H9 (cell line): ENCODE measurements around the gene HNRNPLL. TPM values are rescaled to one million over a fixed set of nuclear protein-coding genes. Genes with fewer than 3 reads are reported as not detected.

ENCODE experiments used
- DNase-seq: peaks from one replicate; pipeline ENCODE4 v3.0.0-alpha.2; 2017
- H2AFZ ChIP-seq: one replicate; pipeline ENCODE4 v1.6.1; 2013; ENCODE audit warnings: mild to moderate bottlenecking, low read length, control low read depth, moderate library complexity
- H2AK5ac ChIP-seq: 2 replicates; pipeline ENCODE4 v1.6.1; 2013; ENCODE audit warnings: low read length, control low read depth, mixed read lengths; ENCODE audit not compliant: insufficient read length
- H2BK120ac ChIP-seq: one replicate; pipeline ENCODE4 v1.6.1; 2013; ENCODE audit warnings: low read depth, mild to moderate bottlenecking, low read length, control low read depth, inconsistent platforms; ENCODE audit not compliant: poor library complexity, severe bottlenecking
- H2BK12ac ChIP-seq: 2 replicates; pipeline ENCODE4 v1.6.1; 2013; ENCODE audit warnings: low read length, control low read depth, mixed read lengths, low read depth; ENCODE audit not compliant: insufficient read length
- H2BK15ac ChIP-seq: 2 replicates; pipeline ENCODE4 v1.6.1; 2013; ENCODE audit warnings: low read depth, low read length, control low read depth
- H2BK20ac ChIP-seq: one replicate; pipeline ENCODE4 v1.6.1; 2013; ENCODE audit warnings: low read depth, mild to moderate bottlenecking, low read length, control low read depth, inconsistent platforms; ENCODE audit not compliant: poor library complexity, severe bottlenecking
- H2BK5ac ChIP-seq: 2 replicates; pipeline ENCODE4 v1.6.1; 2013; ENCODE audit warnings: low read length, control low read depth, mixed read lengths; ENCODE audit not compliant: insufficient read length
- H3K14ac ChIP-seq: 2 replicates; pipeline ENCODE4 v1.6.1; 2013; ENCODE audit warnings: low read length, control low read depth; ENCODE audit not compliant: insufficient read depth
- H3K18ac ChIP-seq: 2 replicates; pipeline ENCODE4 v1.6.1; 2013; ENCODE audit warnings: low read depth, mild to moderate bottlenecking, mixed read lengths, low read length, control low read depth; ENCODE audit not compliant: insufficient read length
- H3K23ac ChIP-seq: 2 replicates; pipeline ENCODE4 v1.6.1; 2013; ENCODE audit warnings: low read length, control low read depth, mixed read lengths, low read depth; ENCODE audit not compliant: insufficient read length
- H3K23me2 ChIP-seq: 2 replicates; pipeline ENCODE4 v1.6.1; 2013; ENCODE audit warnings: low read depth, mild to moderate bottlenecking, mixed read lengths, low read length, control low read depth; ENCODE audit not compliant: insufficient read length, poor library complexity, severe bottlenecking
- H3K27ac ChIP-seq: 2 replicates; pipeline ENCODE4 v1.5.1; 2013; ENCODE audit warnings: low read length, control low read depth, mixed read lengths, low read depth; ENCODE audit not compliant: insufficient read length
- H3K27me3 ChIP-seq: 2 replicates; pipeline ENCODE4 v1.6.1; 2013; ENCODE audit warnings: low read length, control low read depth, inconsistent platforms; ENCODE audit not compliant: insufficient read depth
- H3K4ac ChIP-seq: 2 replicates; pipeline ENCODE4 v1.6.1; 2013; ENCODE audit warnings: low read depth, mild to moderate bottlenecking, control low read depth, inconsistent platforms, low read length, moderate library complexity
- H3K4me1 ChIP-seq: 2 replicates; pipeline ENCODE4 v1.6.1; 2013; ENCODE audit warnings: low read length, control low read depth, inconsistent platforms; ENCODE audit not compliant: insufficient read depth
- H3K4me2 ChIP-seq: 2 replicates; pipeline ENCODE4 v1.6.1; 2013; ENCODE audit warnings: low read length, control low read depth, mixed read lengths; ENCODE audit not compliant: insufficient read length, insufficient read depth
- H3K56ac ChIP-seq: 2 replicates; pipeline ENCODE4 v1.6.1; 2013; ENCODE audit warnings: low read depth, mild to moderate bottlenecking, mixed read lengths, low read length, control low read depth; ENCODE audit not compliant: insufficient read length
- H3K79me1 ChIP-seq: 2 replicates; pipeline ENCODE4 v1.6.1; 2013; ENCODE audit warnings: low read depth, mild to moderate bottlenecking, moderate library complexity, low read length, control low read depth, inconsistent platforms; ENCODE audit not compliant: insufficient read depth, poor library complexity, severe bottlenecking
- H3K79me2 ChIP-seq: 2 replicates; pipeline ENCODE4 v1.6.1; 2013; ENCODE audit warnings: low read length, control low read depth, inconsistent platforms; ENCODE audit not compliant: insufficient read depth
- H3K9ac ChIP-seq: 2 replicates; pipeline ENCODE4 v1.6.1; 2013; ENCODE audit warnings: low read length, control low read depth, mixed read lengths; ENCODE audit not compliant: insufficient read length; ENCODE audit errors: extremely low read depth
- H3K9me3 ChIP-seq: one replicate; pipeline ENCODE4 v1.6.1; 2013; ENCODE audit warnings: low read depth, low read length, inconsistent platforms; ENCODE audit not compliant: control insufficient read depth
- H3T11ph ChIP-seq: one replicate; pipeline ENCODE4 v1.6.1; 2013; ENCODE audit warnings: mild to moderate bottlenecking, low read length, control low read depth, inconsistent platforms
- H4K20me1 ChIP-seq: one replicate; pipeline ENCODE4 v1.6.1; 2013; ENCODE audit not compliant: control insufficient read depth, insufficient read length, insufficient read depth
- H4K5ac ChIP-seq: 2 replicates; pipeline ENCODE4 v1.6.1; 2013; ENCODE audit warnings: low read depth, mild to moderate bottlenecking, mixed read lengths, low read length, control low read depth; ENCODE audit not compliant: insufficient read length
- H4K8ac ChIP-seq: replicated peaks from 2 replicates; pipeline ENCODE4 v1.6.1; 2013; ENCODE audit warnings: low read length, control low read depth, mixed read lengths, low read depth; ENCODE audit not compliant: insufficient read length
- H4K91ac ChIP-seq: 2 replicates; pipeline ENCODE4 v1.6.1; 2013; ENCODE audit warnings: low read depth, mild to moderate bottlenecking, moderate library complexity, mixed read lengths, low read length, control low read depth; ENCODE audit not compliant: insufficient read length
- H3K27ac Mint-ChIP-seq, 3 experiments: 2 replicates in 2 of 3; 3 replicates in 1 of 3; pipeline ENCODE4 v1.8.0; 2020 to 2021; ENCODE audit warnings: mixed read lengths in 3 of 3, mild to moderate bottlenecking in 1 of 3, moderate library complexity in 1 of 3
- H3K27me3 Mint-ChIP-seq: 2 replicates; pipeline ENCODE4 v1.8.0; 2021; ENCODE audit warnings: low read depth, mild to moderate bottlenecking, moderate library complexity, mixed read lengths
- H3K36me3 Mint-ChIP-seq, 3 experiments: 2 replicates in 2 of 3; 3 replicates in 1 of 3; pipeline ENCODE4 v1.8.0; 2020 to 2021; ENCODE audit warnings: low read depth in 3 of 3, mixed read lengths in 3 of 3; ENCODE audit not compliant: insufficient read depth in 1 of 3
- H3K4me1 Mint-ChIP-seq, 2 experiments: 2 replicates each; pipeline ENCODE4 v1.8.0; 2020; ENCODE audit warnings: mixed read lengths in 2 of 2
- H3K4me3 Mint-ChIP-seq, 2 experiments: 2 replicates in 1 of 2; 3 replicates in 1 of 2; pipeline ENCODE4 v1.8.0; 2020 to 2021; ENCODE audit warnings: mild to moderate bottlenecking in 2 of 2, mixed read lengths in 2 of 2, moderate library complexity in 1 of 2
- H3K9me3 Mint-ChIP-seq, 2 experiments: 2 replicates in 1 of 2; 3 replicates in 1 of 2; pipeline ENCODE4 v1.8.0; 2020; ENCODE audit warnings: mild to moderate bottlenecking in 2 of 2, mixed read lengths in 2 of 2, moderate library complexity in 1 of 2
- WGBS: extraction: QIAGEN DNeasy Blood & Tissue Kit; methylation state at CpG from one replicate; pipeline ENCODE4 v1.1.7; 2013; ENCODE audit warnings: missing lambda C conversion rate, low lambda C conversion rate, mixed read lengths; ENCODE audit not compliant: insufficient read length; ENCODE audit errors: extremely low coverage; 5-methylcytosine and 5-hydroxymethylcytosine counted together
- total RNA-seq: library from RNA; stranded (reverse); gene quantifications from 2 replicates; pipeline ENCODE4 v1.2.1, GENCODE V29; 2021
- TF ChIP-seq, protein P1 (sequence below): fragments of 200-600 bp; sonication (generic); conservative IDR thresholded peaks from 3 replicates; pipeline ENCODE4 v1.8.0; 2021; ENCODE audit warnings: antibody characterized with exemption, mild to moderate bottlenecking

The HNRNPLL gene
- total RNA-seq, 1 experiment from 2014 or later, result 52.3 TPM

DNA sequence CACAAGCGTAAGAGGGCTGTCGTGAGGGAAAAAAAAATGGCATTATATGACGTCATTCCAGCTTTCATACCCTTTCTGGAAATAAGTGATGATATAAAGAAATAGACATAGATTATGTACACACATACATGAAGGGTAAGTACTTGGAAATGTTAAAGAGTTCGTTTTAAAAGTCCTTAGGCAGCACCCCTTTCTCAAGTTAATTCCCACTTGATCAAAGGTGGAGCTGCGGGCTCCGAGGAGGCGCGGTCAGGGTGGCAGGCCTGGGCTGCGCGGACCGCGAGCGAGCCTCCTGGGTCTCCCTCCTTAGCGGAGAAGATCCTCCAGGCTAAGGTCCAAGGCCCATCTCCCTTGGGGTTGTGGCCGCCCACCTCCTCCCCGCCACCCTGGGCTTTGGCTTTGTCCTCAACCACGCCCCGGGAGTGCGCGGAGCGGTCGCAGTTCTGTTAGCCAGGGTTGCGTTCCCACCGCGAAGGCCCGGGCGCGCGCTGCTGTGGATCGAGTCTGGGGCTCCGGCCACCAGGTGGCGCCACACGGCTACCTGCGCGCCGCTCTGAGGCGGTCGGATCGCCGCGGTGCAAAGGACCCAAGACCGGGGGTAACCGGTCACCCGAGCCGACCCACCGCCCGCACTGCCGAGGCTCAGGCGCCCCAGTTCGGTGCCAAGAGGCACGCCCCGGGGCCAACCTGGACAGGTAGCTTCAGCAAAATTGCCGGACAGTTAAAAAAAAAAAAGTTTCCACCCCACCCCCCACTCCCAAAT, 66.8 kb downstream of the HNRNPLL start:
- peaks cover 2% of the 10 kb centered on the region for H3K23me2 ChIP-seq
- H3K4me2 ChIP-seq, result peak overlapping the region; percentile 48
- H3K14ac ChIP-seq, result peak overlapping the region; percentile 88
- peak; percentile 86 for DNase-seq
- peak overlapping the region; percentile 53 for H3K9ac ChIP-seq
- H3T11ph ChIP-seq, result no peak overlapping the region
- H2BK20ac ChIP-seq, result no peak overlapping the region
- Mint-ChIP-seq H3K4me3 (peak overlapping the region; percentile 56 to 66), H3K9me3 (no peaks in the 10 kb centered on the region), H3K27ac (no peak overlapping the region), H3K27me3 (peaks cover 30% of the 10 kb centered on the region), H3K36me3 (no peaks in the 10 kb centered on the region), H3K4me1 (peaks cover 10 to 19% of the 10 kb centered on the region in 2 experiments)
- no peak overlapping the region for H3K4ac ChIP-seq
- peak overlapping the region; percentile 87 for H3K18ac ChIP-seq
- no peak overlapping the region for H3K23ac ChIP-seq
- WGBS, result no CpG with 5 or more reads among the region's 53 CpGs
- H2BK15ac ChIP-seq, result no peak overlapping the region
- no peaks in the 10 kb centered on the region for H3K4me1 ChIP-seq
- no peak overlapping the region for H2AFZ ChIP-seq
- no peak overlapping the region for H3K27ac ChIP-seq
- H3K27me3 ChIP-seq, result no peaks in the 10 kb centered on the region; the same call in 1 of the 2 replicates
- TF ChIP-seq, protein P1, sequence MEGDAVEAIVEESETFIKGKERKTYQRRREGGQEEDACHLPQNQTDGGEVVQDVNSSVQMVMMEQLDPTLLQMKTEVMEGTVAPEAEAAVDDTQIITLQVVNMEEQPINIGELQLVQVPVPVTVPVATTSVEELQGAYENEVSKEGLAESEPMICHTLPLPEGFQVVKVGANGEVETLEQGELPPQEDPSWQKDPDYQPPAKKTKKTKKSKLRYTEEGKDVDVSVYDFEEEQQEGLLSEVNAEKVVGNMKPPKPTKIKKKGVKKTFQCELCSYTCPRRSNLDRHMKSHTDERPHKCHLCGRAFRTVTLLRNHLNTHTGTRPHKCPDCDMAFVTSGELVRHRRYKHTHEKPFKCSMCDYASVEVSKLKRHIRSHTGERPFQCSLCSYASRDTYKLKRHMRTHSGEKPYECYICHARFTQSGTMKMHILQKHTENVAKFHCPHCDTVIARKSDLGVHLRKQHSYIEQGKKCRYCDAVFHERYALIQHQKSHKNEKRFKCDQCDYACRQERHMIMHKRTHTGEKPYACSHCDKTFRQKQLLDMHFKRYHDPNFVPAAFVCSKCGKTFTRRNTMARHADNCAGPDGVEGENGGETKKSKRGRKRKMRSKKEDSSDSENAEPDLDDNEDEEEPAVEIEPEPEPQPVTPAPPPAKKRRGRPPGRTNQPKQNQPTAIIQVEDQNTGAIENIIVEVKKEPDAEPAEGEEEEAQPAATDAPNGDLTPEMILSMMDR, result peak; percentile 98
- no peaks in the 10 kb centered on the region for H3K9me3 ChIP-seq
- no peak overlapping the region for H4K5ac ChIP-seq
- H3K56ac ChIP-seq, result no peak overlapping the region
- H2AK5ac ChIP-seq, result no peak overlapping the region
- no peak overlapping the region for H4K8ac ChIP-seq
- no peaks in the 10 kb centered on the region for H3K79me2 ChIP-seq
- no peaks in the 10 kb centered on the region for H3K79me1 ChIP-seq
- H2BK120ac ChIP-seq, result no peak overlapping the region
- no peaks in the 10 kb centered on the region for H4K20me1 ChIP-seq
- H2BK12ac ChIP-seq, result no peak overlapping the region
- H4K91ac ChIP-seq, result no peak overlapping the region
- no peak overlapping the region for H2BK5ac ChIP-seq
